K562 treated with DMSO at 1 percent for 24 hours (cell line): ENCODE results near the gene ADISSP. TPM values are rescaled to one million over a fixed set of nuclear protein-coding genes. Genes with fewer than 3 reads are reported as not detected.

Experiments
- total RNA-seq: library from RNA; unstranded; fragments of 300-600 nt; gene quantifications from 2 replicates; pipeline ENCODE4 v1.2.3, GENCODE V29; 2022; ENCODE audit warnings: low read depth; ENCODE audit not compliant: insufficient read depth

The ADISSP gene
- 27.0 and 34.6 TPM in 2 replicates for total RNA-seq

DNA sequence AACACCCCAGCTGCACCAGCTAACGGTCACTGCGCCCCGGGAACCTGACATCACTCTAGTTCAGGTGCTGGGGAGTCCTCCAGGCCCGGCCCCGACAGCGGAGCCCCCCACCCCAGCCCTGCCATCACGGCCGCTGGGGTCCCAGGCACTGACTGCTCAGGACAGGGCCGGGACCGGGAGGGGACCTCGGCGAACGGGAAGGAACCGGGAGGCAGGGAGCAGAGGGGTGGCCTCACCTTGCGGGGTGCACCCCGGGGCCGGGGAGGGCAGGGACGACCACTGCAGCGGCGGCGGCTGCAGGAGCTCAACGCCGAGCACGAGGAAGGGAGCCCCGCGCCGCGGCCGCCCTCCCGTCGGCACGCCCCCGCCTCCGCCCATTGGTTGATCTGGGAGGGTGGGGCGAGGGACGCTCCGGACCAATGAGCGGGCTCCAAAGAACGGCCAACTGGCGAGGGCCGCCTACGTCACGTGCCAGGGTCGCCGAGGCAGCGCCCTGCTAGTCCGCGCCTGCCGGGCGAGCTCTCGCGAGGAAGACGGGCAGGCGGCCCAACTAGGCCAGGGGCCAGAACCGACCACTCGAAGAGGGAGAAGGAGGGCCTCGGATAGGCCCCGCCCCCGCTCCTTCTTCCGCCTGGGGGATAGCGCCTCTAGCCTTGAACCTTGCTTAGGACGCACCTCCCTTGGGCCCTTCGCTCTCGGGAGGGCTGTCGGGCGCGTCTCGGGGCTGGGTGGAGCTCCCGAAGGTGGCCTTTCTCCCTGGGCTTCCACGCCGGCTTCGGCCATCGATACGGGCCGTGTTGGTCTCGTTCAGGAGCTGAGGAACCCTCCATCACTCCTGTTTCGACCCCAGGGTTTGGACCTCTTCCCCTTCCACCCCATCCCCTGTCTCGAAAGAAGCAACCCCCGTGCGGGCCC, at the start of gene ADISSP:
ADISSP (minus strand) TSS at position 327 of the 915 bp plus-strand sequence. CDS start 7,653 bp downstream, outside the sequence.

GRCh38 chr20:3795511-3796468, 28.2 kb upstream of the ADISSP start, which contains the start of gene CDC25B:
Gene CDC25B, plus strand, starts transcription at chr20:3796310. Its CDS starts 222 bp downstream, at chr20:3796532.

GRCh38 chr20:3786665-3787323, 19.2 kb upstream of the ADISSP start, which contains the start of gene CENPB:
Gene CENPB, minus strand, starts transcription at chr20:3786740. Its CDS starts 257 bp downstream, at chr20:3786483.

DNA sequence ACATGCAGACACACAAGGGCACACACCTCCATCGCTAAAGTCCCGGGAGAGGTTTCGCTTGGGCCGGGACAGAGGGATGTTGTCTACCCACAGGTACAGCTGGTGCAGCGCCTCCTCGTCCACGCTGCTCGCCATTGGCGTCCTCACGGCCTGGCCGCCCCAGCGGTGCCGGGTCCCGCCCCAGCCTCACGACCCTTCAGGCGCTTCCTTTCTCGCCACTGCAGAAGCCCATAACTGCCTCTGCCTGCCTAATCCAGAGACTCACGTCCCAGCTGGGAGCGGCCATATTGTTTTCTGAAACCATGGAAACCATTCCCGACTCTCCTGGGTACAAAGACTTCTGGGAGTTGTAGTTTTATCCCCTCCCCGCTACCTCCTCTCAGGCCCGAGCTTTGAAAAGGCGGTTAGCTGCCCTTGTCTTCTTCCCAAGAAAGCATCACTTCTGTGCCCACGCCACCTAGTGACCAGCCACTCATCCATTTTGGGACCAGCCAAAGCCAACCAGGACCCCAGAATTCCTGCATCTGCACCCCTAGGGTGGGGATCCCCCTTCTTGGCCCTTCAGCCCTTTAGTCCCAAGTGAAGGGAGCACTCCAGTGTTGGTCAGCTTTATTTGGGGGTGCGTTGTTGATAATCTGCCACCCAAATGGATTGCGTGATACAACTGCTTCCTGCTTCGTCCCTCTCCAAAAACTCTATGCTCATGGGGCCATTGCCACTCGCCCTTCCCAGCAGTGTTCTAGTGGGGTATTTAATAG, 13.8 kb upstream of the ADISSP start, which contains the start of gene SPEF1:
SPEF1 (minus strand) TSS at position 296 of the 758 bp plus-strand sequence; CDS start at position 135, 161 bp downstream.

DNA sequence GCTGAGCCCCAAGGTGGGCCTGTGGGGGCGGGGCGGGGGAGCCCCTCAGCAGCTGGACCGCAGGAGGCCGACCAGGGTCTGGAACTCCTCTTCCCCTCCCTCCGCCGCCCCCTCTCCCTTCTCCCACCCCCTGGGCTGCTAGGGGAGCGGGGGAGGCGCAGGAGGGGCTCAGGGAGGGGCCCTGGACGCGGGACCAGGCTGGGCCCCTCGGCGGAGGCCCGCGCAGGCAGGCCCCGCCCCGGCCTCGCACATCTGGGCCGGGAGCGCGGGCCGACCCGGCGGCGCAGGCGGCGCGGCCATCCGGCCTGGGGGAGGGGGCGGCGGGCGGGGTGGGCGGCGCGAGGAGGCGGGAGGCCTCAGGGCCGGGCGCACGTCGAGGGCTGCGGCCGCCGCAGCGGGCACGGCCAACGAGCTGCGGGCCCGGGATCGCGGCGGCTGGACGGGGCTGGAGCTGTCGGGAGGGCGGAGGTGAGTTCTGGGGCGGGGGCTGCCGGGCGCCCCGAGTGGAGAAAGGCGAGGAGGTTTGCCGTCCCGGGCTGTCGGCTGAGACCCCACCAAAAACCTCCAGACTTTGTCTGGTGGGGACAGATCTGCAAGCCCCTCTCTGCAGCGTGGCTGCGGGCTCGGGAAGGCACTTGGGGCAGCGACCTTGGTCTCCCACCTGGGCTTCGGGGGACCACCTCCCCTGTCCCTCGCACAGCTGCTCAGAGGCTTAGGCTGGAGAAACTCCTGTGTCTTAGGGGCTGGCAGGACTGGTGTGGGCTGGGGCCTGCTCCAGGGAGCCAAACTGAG, 35.0 kb downstream of the ADISSP start, which contains the start of gene HSPA12B:
HSPA12B (plus strand) TSS at position 359 of the 792 bp plus-strand sequence. CDS start 5,990 bp downstream, outside the sequence.

GRCh38 chr20:3712279-3712873, 55.2 kb downstream of the ADISSP start, which contains the start of gene SIGLEC1:
Gene SIGLEC1, minus strand, starts transcription at chr20:3712600. Its CDS starts 5,472 bp downstream, at chr20:3707128.

Other genes starting within 250 kb of the ADISSP start
- not detected in 2 replicates for gene GFRA4, start 104.4 kb downstream of the ADISSP start, total RNA-seq
- not detected in 2 replicates for gene ADAM33, start 85.7 kb downstream of the ADISSP start, total RNA-seq
- gene SIGLEC1, start 55.2 kb downstream of the ADISSP start, total RNA-seq: not detected in 2 replicates
- 0.24 and 0.93 TPM in 2 replicates for gene HSPA12B, start 35.1 kb downstream of the ADISSP start, total RNA-seq
- gene SPEF1, start 13.7 kb upstream of the ADISSP start, total RNA-seq: 0.32 TPM in 1 of 2 replicates, not detected in the other
- gene CENPB, start 19.0 kb upstream of the ADISSP start, total RNA-seq: 75.1 and 76.6 TPM in 2 replicates
- 57.5 and 58.6 TPM in 2 replicates for gene CDC25B, start 28.6 kb upstream of the ADISSP start, total RNA-seq
- 11.0 and 13.1 TPM in 2 replicates for gene AP5S1, start 52.8 kb upstream of the ADISSP start, total RNA-seq
- 19.0 and 19.1 TPM in 2 replicates for gene MAVS, start 79.1 kb upstream of the ADISSP start, total RNA-seq
- 28.0 and 35.6 TPM in 2 replicates for gene PANK2, start 121.6 kb upstream of the ADISSP start, total RNA-seq
- 29.2 and 29.5 TPM in 2 replicates for gene RNF24, start 247.8 kb upstream of the ADISSP start, total RNA-seq